GM19468 (cell line): ENCODE results near the gene MPO.
A peak's percentile ranks its signal among the peaks of the same experiment; 100 is the strongest.

Experiments used
- ATAC-seq: cut with Tn5 transposase; IDR thresholded peaks from one replicate; pipeline ENCODE4 v1.9.1; 2021; ENCODE audit warnings: mild to moderate bottlenecking, moderate library complexity, moderate number of reproducible peaks; ENCODE audit not compliant: unreplicated experiment; ENCODE audit errors: extremely low read depth

The MPO gene

GRCh38 chr17:58280480-58281217 lies at the start of gene MPO:
Gene MPO, minus strand, starts transcription at chr17:58280935. Its CDS starts 177 bp downstream, at chr17:58280758.
- ATAC-seq = no peak

GRCh38 chr17:58329810-58330537 lies 49.2 kb upstream of the MPO start:
- ATAC-seq = no peak

GRCh38 chr17:58329035-58329809 lies 48.5 kb upstream of the MPO start:
- ATAC-seq = peak; percentile 34

GRCh38 chr17:58328195-58329034 lies 47.7 kb upstream of the MPO start, which contains the start of gene TSPOAP1:
Gene TSPOAP1, minus strand, starts transcription at chr17:58328795. Its CDS starts 875 bp downstream, at chr17:58327920.
- no peak for ATAC-seq

GRCh38 chr17:58327363-58328194 lies 46.8 kb upstream of the MPO start:
- ATAC-seq = no peak

GRCh38 chr17:58326609-58327362 lies 46.1 kb upstream of the MPO start:
- no peak for ATAC-seq

GRCh38 chr17:58325976-58326468 lies 45.3 kb upstream of the MPO start:
- ATAC-seq = no peak

- ATAC-seq = no peak
Observed at GRCh38 chr17:58325289-58325726, 44.6 kb upstream of the MPO start.

- no peak for ATAC-seq
Observed at GRCh38 chr17:58324409-58325288, 43.9 kb upstream of the MPO start.

GRCh38 chr17:58324056-58324408 lies 43.3 kb upstream of the MPO start:
- no peak for ATAC-seq

- no peak for ATAC-seq
Observed at GRCh38 chr17:58323366-58324055, 42.8 kb upstream of the MPO start.

GRCh38 chr17:58322581-58323185 lies 41.9 kb upstream of the MPO start:
- no peak for ATAC-seq

GRCh38 chr17:58321571-58322525 lies 41.1 kb upstream of the MPO start:
- no peak for ATAC-seq

- no peak for ATAC-seq
Observed at GRCh38 chr17:58320570-58321323, 40.0 kb upstream of the MPO start.
